C1 segment of cervical spinal cord (tissue), 14 donors: ENCODE data around the gene TMX1.

ENCODE experiments used
- DNase-seq, 14 donors: peaks; one replicate each; lab custom pipeline; 2025; lab: John Stamatoyannopoulos, UW

Gene TMX1

GRCh38 chr14:51242545-51243490, 2.8 kb downstream of the TMX1 start:
- DNase-seq = peak in 1 of 14 donors; percentile 23

- DNase-seq = no peak
Observed at GRCh38 chr14:51244591-51244990, 4.5 kb downstream of the TMX1 start.

- DNase-seq = no peak
Observed at GRCh38 chr14:51246032-51246431, 6.0 kb downstream of the TMX1 start.

- no peak for DNase-seq
Observed at GRCh38 chr14:51248016-51248987, 8.3 kb downstream of the TMX1 start.

GRCh38 chr14:51251486-51251885, 11.4 kb downstream of the TMX1 start:
- no peak for DNase-seq

GRCh38 chr14:51253880-51254279, 13.8 kb downstream of the TMX1 start:
- no peak for DNase-seq

GRCh38 chr14:51258280-51258679, 18.2 kb downstream of the TMX1 start:
- DNase-seq = no peak

- no peak for DNase-seq
Observed at GRCh38 chr14:51258788-51259187, 18.7 kb downstream of the TMX1 start.

GRCh38 chr14:51260225-51260624, 20.2 kb downstream of the TMX1 start:
- DNase-seq = no peak

- DNase-seq = no peak
Observed at GRCh38 chr14:51261151-51261550, 21.1 kb downstream of the TMX1 start.

GRCh38 chr14:51262868-51263267, 22.8 kb downstream of the TMX1 start:
- DNase-seq = no peak

GRCh38 chr14:51269634-51270033, 29.6 kb downstream of the TMX1 start:
- no peak for DNase-seq

- DNase-seq = no peak
Observed at GRCh38 chr14:51276605-51277004, 36.6 kb downstream of the TMX1 start.

- DNase-seq = no peak
Observed at GRCh38 chr14:51277753-51278415, 37.8 kb downstream of the TMX1 start.

GRCh38 chr14:51282517-51282916, 42.5 kb downstream of the TMX1 start:
- DNase-seq = no peak

GRCh38 chr14:51283402-51284085, 43.5 kb downstream of the TMX1 start:
- peak in 1 of 14 donors; percentile 57 for DNase-seq

GRCh38 chr14:51284241-51284640, 44.2 kb downstream of the TMX1 start:
- DNase-seq = no peak

GRCh38 chr14:51285120-51285519, 45.1 kb downstream of the TMX1 start:
- no peak for DNase-seq

GRCh38 chr14:51289169-51289568, 49.1 kb downstream of the TMX1 start:
- DNase-seq = no peak

- DNase-seq = no peak
Observed at GRCh38 chr14:51290132-51290531, 50.1 kb downstream of the TMX1 start.

- no peak for DNase-seq
Observed at GRCh38 chr14:51291016-51291415, 51.0 kb downstream of the TMX1 start.
